Tibial artery (tissue), 4 donors: ENCODE measurements around the gene EDC4.

Experiments used
- DNase-seq, 2 donors: peaks; one replicate each; pipeline ENCODE4 v3.0.0-alpha.2; 2019
- H3K27ac ChIP-seq, 2 donors: fragments of 200-600 bp; sonication (generic) in 1 of 2; 1 replicate in 1 of 2; 2 replicates in 1 of 2; pipeline ENCODE4 v1.5.1; 2018 to 2019; ENCODE audit warnings: mild to moderate bottlenecking in 1 of 2
- H3K27me3 ChIP-seq, 2 donors: fragments of 200-600 bp; sonication (generic) in 1 of 2; one replicate each; pipeline versions ENCODE4 v1.5.1 to v1.6.0; 2016 to 2019
- H3K36me3 ChIP-seq, 3 donors: fragments of 200-600 bp; sonication (generic) in 2 of 3; one replicate each; pipeline ENCODE4 v1.5.1; 2016 to 2019; ENCODE audit warnings: mild to moderate bottlenecking in 2 of 3
- H3K4me1 ChIP-seq, 4 donors: fragments of 200-600 bp; sonication (generic) in 2 of 4; 1 replicate in 3 of 4; 2 replicates in 1 of 4; pipeline ENCODE4 v1.5.1; 2016 to 2019
- H3K4me3 ChIP-seq, 2 donors: fragments of 200-600 bp; sonication (generic) in 1 of 2; 1 replicate in 1 of 2; 2 replicates in 1 of 2; pipeline ENCODE4 v1.5.1; 2018 to 2019; ENCODE audit warnings: mild to moderate bottlenecking in 2 of 2
- H3K9me3 ChIP-seq, 3 donors: fragments of 200-600 bp; sonication (generic) in 1 of 3; one replicate each; pipeline ENCODE4 v1.5.1; 2016 to 2019
- CTCF ChIP-seq, 2 experiments: fragments of 200-600 bp in 1 of 2; fragments of 450-650 bp in 1 of 2; IDR thresholded peaks; one replicate each; pipeline ENCODE4 v1.5.1; 2017 to 2019; ENCODE audit warnings: antibody characterized with exemption in 2 of 2, mild to moderate bottlenecking in 1 of 2, moderate library complexity in 1 of 2
- intact Hi-C: fragments of 100-400 bp; cut with DNase I; formaldehyde crosslinking; loops from one replicate; pipeline ENCODE4 v1.15.0; 2023; ENCODE audit warnings: low total_unique reads

Gene EDC4

GRCh38 chr16:67892899-67893742, 20.3 kb downstream of the EDC4 start, which contains the start of gene PSKH1:
TSS of gene PSKH1 (plus strand) at chr16:67893254. CDS start at chr16:67908750, 15,496 bp downstream.
- Histone ChIP-seq H3K4me1 (peaks cover 0 to 50% (median 34%) of the 10 kb centered on the region in 4 donors), H3K27me3 (no peaks in the 10 kb centered on the region), H3K9me3 (no peaks in the 10 kb centered on the region), H3K4me3 (peak within 1 kb of the TSS; percentile 82 to 98), H3K36me3 (no peaks in the 10 kb centered on the region), H3K27ac (peak within 1 kb of the TSS; percentile 94 to 99)
- TF ChIP-seq CTCF (IDR thresholded peaks at IDR 0.05), result no peak
- peak; percentile 96 to 98 for DNase-seq
- intact Hi-C loops, result no loop called here

- no peaks in the 10 kb centered on the region for H3K27me3 ChIP-seq
- peaks cover 0 to 52% (median 35%) of the 10 kb centered on the region in 4 donors for H3K4me1 ChIP-seq
- peak overlapping the region; percentile 94 to 99 for H3K27ac ChIP-seq
- H3K4me3 ChIP-seq, result peak overlapping the region; percentile 82 to 98
- no peak for TF ChIP-seq CTCF (IDR thresholded peaks at IDR 0.05)
- no peaks in the 10 kb centered on the region for H3K36me3 ChIP-seq
- no peak for DNase-seq
- intact Hi-C loops, result no loop called here
- no peaks in the 10 kb centered on the region for H3K9me3 ChIP-seq
Measured at GRCh38 chr16:67893743-67894399, 21.0 kb downstream of the EDC4 start.

GRCh38 chr16:67897231-67897630, 24.4 kb downstream of the EDC4 start:
- H3K4me1 ChIP-seq, result peaks cover 0 to 51% (median 35%) of the 10 kb centered on the region in 4 donors
- peak; percentile 75 to 83 for DNase-seq

GRCh38 chr16:67901734-67902133, 28.9 kb downstream of the EDC4 start:
- H3K9me3 ChIP-seq, result no peaks in the 10 kb centered on the region
- peaks cover 0 to 22% (median 0%) of the 10 kb centered on the region in 3 donors for H3K36me3 ChIP-seq
- H3K4me3 ChIP-seq, result no peak overlapping the region
- H3K27ac ChIP-seq, result no peak overlapping the region
- H3K4me1 ChIP-seq, result peaks cover 0 to 16% (median 11%) of the 10 kb centered on the region in 4 donors
- TF ChIP-seq CTCF (IDR thresholded peaks at IDR 0.05), result no peak
- no peaks in the 10 kb centered on the region for H3K27me3 ChIP-seq
- no peak for DNase-seq
- intact Hi-C loops, result no loop called here

More at GRCh38 chr16:67897231-67897630, 24.4 kb downstream of the EDC4 start:
- H3K4me3 ChIP-seq, result no peak overlapping the region
- intact Hi-C loops, result no loop called here
- peaks cover 0 to 10% (median 0%) of the 10 kb centered on the region in 3 donors for H3K36me3 ChIP-seq
- TF ChIP-seq CTCF (IDR thresholded peaks at IDR 0.05), result no peak
- H3K27me3 ChIP-seq, result no peaks in the 10 kb centered on the region
- peak overlapping the region; percentile 52 to 68 for H3K27ac ChIP-seq
- H3K9me3 ChIP-seq, result no peaks in the 10 kb centered on the region

- Histone ChIP-seq H3K36me3 (peaks cover 0 to 22% (median 0%) of the 10 kb centered on the region in 3 donors), H3K27me3 (no peaks in the 10 kb centered on the region), H3K4me3 (no peak overlapping the region), H3K9me3 (no peaks in the 10 kb centered on the region), H3K4me1 (peaks cover 0 to 5% (median 3%) of the 10 kb centered on the region in 4 donors), H3K27ac (no peak overlapping the region)
- no peak for DNase-seq
- intact Hi-C loops, result no loop called here
- no peak for TF ChIP-seq CTCF (IDR thresholded peaks at IDR 0.05)
Measured at GRCh38 chr16:67902831-67903230, 30.0 kb downstream of the EDC4 start.
